ENCODE data around the gene SEPTIN8.
"Not testable (repeated sequence)": the region's sequence is repeated elsewhere in the genome, so short reads cannot be mapped to it uniquely, and the experiment has no call there.

SEPTIN8 gene

GRCh38 chr5:132812123-132812765 is 35.2 kb upstream of the SEPTIN8 start:
- peak; percentile 25 for DNase-seq

GRCh38 chr5:132810605-132811004 is 33.6 kb upstream of the SEPTIN8 start:
- DNase-seq, result no peak

GRCh38 chr5:132808866-132809265 is 31.8 kb upstream of the SEPTIN8 start:
- no peak for DNase-seq

GRCh38 chr5:132808448-132808847 is 31.4 kb upstream of the SEPTIN8 start:
- no peak for DNase-seq

GRCh38 chr5:132807163-132807838 is 30.3 kb upstream of the SEPTIN8 start:
- DNase-seq, result no peak

- not testable (repeated sequence) for DNase-seq
Observed at GRCh38 chr5:132806804-132807162, 29.7 kb upstream of the SEPTIN8 start.

GRCh38 chr5:132805872-132806271 is 28.8 kb upstream of the SEPTIN8 start:
- not testable (repeated sequence) for DNase-seq

GRCh38 chr5:132804219-132804618 is 27.2 kb upstream of the SEPTIN8 start:
- DNase-seq, result not testable (repeated sequence)

GRCh38 chr5:132802685-132803066 is 25.6 kb upstream of the SEPTIN8 start:
- DNase-seq, result not testable (repeated sequence)

- no peak for DNase-seq
Observed at GRCh38 chr5:132802044-132802684, 25.1 kb upstream of the SEPTIN8 start.

- no peak for DNase-seq
Observed at GRCh38 chr5:132800545-132800944, 23.5 kb upstream of the SEPTIN8 start.

GRCh38 chr5:132799392-132799791 is 22.4 kb upstream of the SEPTIN8 start:
- DNase-seq, result no peak

GRCh38 chr5:132797651-132798050 is 20.6 kb upstream of the SEPTIN8 start:
- DNase-seq, result no peak

GRCh38 chr5:132791026-132791425 is 14.0 kb upstream of the SEPTIN8 start:
- DNase-seq, result no peak

GRCh38 chr5:132790201-132790865 is 13.3 kb upstream of the SEPTIN8 start:
- no peak for DNase-seq

GRCh38 chr5:132788990-132789886 is 12.2 kb upstream of the SEPTIN8 start:
- DNase-seq, result no peak

GRCh38 chr5:132788508-132788907 is 11.5 kb upstream of the SEPTIN8 start:
- no peak for DNase-seq

- DNase-seq, result no peak
Observed at GRCh38 chr5:132787076-132787475, 10.0 kb upstream of the SEPTIN8 start.

- DNase-seq, result no peak
Observed at GRCh38 chr5:132785864-132786263, 8.8 kb upstream of the SEPTIN8 start.

GRCh38 chr5:132785365-132785764 is 8.3 kb upstream of the SEPTIN8 start:
- no peak for DNase-seq

- no peak for DNase-seq
Observed at GRCh38 chr5:132782101-132782500, 5.1 kb upstream of the SEPTIN8 start.

- no peak for DNase-seq
Observed at GRCh38 chr5:132781029-132781428, 4.0 kb upstream of the SEPTIN8 start.

- DNase-seq, result no peak
Observed at GRCh38 chr5:132780577-132780976, 3.5 kb upstream of the SEPTIN8 start.
